ENCODE data around the gene PNPLA2.

The PNPLA2 gene

DNA sequence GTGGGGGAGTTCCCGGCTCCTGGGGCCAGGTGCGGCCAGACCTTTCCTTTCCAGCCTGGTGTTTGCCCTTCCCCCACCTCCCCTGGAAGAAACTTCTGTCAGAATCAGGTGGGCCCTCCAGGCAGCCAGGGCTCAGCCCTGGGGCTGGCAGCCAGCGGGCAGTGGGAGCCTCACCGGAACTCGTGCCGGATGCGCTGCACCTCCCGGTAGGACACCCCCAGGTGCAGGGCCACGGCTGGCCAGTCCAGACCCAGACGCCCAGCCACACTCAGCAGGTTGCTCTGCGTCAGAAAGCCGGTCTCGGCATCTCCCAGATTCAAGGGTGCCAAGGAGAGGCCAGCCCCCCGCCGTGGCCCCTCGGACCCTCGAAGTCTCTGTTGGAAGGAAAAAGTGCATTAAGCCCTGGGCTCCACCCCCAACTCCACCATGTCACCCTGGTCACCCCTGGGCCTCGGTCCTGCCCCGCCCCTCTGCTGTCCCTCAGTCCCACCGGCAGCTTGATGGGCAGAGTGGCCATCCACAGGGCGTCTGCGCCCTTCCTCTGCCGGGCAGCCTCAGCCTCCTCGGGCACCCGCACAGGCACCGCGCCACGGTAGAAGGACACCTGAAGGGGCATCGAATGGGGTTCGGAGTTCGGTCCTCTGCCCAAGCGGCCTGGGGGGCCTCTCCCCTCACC, 18.9 kb upstream of the PNPLA2 start:
- DNase-seq: no peak

DNA sequence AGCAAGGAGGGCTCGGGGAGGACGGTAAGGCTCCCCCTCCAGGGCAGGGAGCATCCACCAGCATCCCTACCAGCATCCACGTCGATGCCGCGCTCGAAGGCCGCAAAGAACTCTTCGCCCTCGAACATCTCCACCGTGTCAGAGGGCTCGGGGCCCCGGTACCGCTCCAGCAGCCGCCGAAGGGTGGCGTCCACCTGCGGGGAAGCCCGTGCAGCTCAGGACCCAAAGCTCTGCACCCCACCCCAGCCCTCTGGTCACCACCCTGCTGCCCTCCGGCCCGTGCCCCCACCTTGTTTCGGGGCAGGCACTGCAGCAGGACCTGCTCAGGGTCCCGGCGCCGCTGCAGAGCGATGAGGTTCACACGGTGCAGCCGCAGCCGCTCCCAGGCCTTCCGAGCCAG, 18.2 kb upstream of the PNPLA2 start:
- no peak for DNase-seq

DNA sequence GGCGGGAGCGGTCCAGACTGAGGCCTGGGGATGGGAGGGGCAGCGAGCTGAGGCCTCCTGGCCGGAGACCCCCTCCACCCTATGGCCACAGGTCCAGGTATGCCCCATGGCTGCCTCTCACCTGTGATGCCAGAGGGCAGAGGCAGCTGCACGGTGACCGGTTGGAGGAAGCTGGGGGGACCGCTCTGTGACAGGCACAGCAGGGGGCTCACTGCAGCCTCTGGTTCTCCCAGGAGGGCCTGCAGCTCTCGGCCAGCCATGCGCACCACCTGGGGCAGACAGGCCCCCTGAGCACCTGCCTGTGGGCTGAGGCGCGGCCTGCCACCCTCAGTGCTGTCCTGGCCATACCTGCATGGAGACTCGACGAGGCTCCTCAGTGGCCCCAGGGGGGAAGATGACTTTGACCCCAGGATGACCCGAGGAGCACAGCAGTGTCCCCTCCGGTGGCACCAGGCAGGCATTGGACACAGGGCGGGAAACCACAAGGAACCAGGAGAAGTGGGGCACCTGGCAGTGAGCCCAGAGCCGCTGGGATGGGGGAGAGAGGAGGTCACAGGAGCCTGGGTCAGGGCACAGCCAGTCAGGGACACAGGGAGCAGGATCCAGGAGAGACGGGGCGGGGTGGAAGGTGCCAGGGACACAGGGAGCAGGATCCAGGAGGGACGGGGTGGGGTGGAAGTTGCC, 17.5 kb upstream of the PNPLA2 start:
- DNase-seq: no peak

DNA sequence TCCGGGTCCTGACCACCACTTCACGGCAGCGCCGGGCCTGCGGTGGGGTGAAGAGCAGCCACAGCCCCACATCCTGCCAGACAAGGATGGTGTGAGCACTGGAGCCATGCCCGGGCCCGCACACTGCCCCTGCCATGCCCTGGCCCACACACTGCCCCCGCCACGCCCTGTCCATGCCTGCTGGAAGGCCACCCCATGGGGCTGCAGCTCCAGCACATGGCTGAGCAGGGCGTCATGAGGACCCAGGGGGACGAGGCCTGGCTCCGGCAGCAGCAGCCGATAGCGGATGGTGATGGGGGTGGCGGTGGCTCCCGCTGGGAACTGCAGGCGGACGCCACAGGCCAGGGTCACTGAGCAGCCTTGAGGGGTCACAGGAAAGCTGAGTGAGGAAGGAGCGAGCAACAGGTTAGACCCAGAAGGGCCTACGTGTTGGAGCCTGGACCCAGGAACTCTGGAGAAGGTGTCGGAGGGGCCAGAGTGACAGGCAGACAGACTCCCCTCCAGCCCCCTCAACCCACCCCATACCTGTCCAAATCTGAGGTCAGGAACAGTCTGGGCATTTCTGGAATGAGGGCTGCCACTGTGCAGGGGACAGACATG, 16.6 kb upstream of the PNPLA2 start:
- DNase-seq: no peak

DNA sequence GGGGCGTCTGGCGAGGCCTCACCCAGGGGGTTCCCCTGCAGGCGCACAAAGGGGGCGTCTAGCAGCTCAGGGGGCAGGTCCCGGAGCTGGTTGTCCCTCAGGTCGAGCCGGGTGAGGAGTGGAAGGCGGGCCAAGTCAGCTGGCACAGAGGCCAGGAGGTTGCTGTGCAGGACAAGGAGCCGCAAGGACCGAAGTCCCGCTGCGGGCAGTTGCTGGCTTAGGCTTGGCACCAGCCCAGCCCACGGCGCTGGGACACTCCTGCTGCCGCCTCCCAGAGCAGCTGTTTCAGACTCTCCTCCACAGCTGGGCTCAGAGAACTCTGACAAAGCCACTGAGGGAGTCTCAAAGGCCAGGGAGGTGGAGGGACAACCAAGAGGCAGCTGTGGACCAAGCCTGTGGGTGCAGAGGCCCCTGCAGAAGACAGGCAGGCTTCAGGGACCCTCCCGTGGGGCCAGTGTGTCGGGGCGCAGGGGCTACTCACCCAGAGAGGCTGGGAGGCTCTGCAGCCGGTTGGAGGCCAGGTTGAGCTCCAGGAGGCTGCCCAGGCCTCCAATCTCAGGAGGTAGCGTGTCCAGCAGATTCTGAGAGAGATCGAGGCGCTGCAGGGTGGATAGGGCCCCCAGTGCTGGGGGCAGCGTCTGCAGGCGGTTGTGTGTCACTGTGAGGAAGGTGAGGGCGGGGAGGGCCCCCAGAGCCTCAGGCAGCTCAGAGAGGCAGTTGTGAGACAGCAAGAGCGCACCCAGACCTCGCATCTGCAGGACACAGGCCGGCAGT, 15.8 kb upstream of the PNPLA2 start:
- DNase-seq: no peak

DNA sequence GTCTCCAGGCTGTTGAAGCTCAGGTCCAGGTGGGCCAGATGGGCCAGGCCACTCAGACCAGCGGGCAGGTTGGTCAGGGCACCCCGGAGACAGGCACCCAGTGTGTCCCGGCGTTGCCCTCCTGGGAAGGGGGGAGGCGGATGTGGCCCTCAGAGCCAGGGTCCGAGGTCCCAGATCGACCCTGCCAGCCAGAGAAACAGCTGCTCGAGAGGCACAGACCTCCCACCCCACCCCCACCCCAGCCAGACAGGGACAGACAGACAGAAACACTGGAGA, 15.3 kb upstream of the PNPLA2 start:
- DNase-seq: no peak

DNA sequence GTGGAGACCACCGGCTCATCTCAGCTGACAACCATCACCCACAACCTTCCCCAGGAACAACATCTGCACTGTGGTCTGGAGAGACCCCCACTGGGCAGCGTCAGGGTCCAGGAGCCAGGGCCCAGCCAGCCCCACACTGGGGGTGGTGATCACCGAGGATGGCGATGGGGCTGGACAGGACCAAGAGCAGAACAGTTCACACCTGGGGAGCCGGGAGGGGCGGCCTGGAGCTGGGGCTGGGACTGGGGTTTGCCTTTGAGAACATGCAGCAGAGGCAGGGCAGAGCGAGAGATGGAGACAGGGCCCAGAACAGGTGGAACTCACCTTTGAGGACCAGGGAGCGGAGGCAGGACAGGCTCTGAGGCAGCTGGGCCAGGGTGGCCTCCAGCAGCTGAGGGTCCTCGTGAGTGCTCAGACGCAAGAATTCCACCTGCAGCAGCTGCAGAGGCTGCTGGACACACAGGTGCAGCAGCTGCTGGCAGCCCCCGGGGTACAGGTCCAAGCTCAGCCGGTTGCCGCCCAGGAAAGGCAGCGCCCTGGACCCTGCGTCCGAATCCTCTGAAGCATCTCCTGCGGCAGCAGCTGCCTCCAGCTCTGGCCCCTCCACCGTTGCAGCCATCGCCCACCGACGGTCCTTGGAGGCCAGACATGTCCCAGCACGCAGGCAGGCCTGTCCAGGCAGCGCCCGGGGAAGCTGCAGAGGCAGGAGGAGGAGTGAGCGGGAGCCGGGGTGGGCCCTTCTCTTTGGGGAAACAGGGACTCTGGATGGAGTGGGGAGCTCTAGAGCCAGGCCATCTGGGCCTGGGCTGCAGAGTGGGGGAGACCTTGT, 14.7 kb upstream of the PNPLA2 start:
- DNase-seq: no peak

DNA sequence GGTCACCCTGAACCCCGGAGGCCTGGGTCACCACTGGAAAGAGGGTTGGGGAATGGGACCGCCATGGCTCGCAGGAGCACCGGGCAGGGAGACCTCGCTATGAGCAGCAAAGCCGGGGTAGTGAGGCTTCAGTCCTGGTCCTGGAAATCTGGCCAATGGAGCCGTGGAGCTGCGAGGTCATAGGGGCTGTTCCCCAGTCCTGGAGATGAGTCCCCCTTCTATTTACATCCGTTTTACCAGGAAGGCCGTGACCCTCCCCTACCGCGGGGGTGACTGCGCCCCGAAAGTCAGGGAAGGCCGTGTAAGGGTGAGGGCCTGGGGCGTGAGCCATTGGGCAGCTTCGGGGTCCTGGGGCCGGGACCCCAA, 14.1 kb upstream of the PNPLA2 start:
- DNase-seq: no peak

DNA sequence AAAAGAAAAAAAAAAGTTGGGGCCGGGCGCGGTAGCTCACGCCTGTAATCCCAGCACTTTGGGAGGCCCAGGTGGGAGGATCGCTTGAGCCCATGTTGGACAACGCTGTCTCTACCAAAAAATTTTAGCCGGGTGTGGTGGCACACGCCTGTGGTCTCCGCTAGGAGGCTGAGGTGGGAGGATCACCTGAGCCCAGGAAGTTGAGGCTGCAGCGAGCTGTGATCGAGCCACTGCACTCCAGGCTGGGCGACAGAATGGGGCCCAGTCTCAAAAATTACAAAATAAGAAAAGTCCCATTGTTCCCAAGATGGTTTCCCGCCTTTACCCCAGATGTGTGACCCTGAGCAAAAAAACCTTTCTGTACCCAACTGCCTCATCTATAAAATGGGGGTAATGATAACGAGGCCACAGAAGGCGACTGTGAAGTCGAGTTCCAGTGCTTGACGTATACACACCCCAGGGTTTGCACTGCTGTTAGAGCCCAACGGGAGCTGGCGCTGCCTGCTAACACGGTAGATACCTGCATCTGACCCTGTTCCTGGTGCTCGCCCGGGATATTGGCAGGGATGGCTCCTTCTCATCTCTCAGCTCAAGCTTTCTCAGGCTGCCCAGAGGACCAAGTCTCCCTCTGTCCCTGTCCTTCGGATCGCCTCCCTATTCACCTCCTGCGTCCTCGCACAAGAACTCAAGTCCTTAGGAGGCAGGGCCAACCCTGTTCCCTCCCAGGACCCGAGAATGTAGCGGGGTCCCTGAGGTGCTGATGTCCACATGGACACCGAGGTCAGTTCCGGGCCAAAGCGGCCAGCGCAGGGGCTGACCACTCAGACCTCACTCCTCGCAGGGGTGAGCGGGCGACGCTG, 10.1 kb upstream of the PNPLA2 start:
- no peak for DNase-seq

DNA sequence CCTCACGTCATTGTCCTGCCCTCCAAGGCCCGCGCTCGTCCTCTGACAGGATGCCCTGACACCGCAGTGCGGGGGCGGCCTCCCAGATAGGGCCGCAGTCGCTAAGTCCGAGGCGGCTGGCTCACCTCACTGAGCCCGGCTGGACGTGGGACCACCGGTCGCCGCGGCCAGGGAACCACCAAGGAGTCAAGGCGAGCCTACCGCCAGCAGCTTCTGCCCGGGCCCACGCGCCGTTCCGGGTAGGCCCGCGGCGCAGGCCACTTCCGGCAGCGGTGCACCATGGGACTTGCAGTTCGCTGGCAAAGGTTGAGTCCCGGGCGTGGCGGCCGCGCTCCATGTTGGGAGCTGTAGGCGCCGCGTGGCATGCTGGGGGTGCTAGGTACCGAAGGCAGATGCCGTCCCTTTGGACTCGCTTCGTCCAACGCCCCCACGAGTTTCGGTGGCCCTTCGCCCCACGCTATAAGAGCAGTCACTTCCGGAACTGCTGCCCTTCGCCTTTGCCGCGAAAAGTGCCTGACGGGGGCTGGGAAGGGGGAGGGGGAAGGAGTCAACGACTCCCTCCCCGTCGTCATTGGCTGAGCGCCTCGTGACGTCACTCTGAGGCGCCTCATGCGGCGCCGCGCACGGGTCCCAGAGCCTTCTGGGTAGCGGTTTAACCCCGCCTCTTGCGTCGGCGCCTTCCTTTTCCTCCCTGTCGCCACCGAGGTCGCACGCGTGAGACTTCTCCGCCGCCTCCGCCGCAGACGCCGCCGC, 9.3 kb upstream of the PNPLA2 start, which contains the start of gene RPLP2:
RPLP2 (plus strand) TSS at position 681 of the 753 bp plus-strand sequence. CDS start 268 bp downstream, outside the sequence.
- peak; percentile 96 for DNase-seq

DNA sequence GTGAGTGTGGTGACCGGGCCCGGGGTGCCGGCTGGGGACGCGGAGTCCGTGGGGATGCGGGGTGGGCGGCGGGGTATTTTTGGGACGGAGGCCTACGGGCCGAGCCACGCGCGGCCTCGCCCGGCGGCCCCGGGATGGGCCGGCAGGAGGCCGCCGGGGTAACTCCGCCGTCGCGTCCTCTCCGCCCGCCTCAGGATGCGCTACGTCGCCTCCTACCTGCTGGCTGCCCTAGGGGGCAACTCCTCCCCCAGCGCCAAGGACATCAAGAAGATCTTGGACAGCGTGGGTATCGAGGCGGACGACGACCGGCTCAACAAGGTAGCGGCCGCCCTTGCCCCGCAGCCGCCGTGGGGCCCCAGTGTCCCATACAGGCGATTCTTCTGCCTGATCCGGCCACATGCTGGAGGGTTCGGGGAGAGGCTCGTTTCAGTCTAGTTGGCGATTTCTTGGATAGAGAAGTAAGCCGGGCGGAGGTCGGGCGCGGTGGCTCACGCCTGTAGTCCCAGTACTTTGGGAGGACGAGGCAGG, 8.6 kb upstream of the PNPLA2 start:
- no peak for DNase-seq

DNA sequence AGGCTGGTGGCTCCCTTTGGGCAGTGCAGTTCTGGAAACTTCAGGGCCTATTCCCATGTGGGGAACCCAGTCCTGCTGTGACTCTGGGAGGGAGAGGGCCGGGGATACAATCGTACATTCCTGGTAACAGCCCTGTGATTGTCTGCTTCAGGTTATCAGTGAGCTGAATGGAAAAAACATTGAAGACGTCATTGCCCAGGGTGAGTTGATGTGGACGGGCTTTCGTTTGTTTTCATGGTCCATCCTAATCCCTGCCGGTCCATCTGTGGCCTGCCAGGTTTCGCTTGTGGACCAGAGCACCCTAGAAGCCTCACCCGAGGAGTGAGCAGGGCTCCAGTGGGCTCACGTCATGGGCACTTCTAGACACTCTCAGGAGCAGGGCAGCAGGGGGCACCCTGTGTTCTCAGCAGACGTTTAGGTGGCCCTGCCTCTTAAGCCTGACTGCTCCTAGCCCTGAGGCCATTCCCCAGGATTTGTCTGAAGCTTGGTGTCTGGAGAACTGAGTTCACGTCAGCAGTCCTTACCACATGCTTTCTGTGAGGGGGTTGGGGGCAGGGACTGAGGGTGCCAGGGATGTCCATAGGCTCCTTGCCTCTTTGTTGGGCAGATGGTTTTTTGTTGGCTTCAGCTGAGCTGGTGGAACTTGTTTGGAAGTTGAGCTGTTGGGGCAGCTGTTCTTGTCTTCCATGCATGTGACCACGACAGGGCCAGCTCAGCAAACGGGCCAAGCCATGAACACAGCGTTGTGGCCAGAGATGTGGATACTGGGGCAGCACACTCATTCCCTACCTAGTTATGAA, 7.1 kb upstream of the PNPLA2 start:
- DNase-seq: no peak

DNA sequence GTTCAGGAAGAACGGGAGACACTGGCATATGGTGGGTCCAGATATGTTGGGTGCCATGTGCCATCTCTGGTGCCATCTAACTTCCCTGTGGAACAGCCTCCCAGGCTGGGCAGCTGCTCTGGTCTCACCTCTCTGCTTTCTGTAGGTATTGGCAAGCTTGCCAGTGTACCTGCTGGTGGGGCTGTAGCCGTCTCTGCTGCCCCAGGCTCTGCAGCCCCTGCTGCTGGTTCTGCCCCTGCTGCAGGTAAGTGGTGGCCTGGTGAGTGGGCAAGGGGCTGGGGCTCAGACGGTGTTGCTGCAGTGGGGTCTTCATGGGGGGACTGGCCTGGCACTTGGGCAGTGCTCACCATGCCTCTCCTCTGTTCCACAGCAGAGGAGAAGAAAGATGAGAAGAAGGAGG, 6.3 kb upstream of the PNPLA2 start:
- no peak for DNase-seq

DNA sequence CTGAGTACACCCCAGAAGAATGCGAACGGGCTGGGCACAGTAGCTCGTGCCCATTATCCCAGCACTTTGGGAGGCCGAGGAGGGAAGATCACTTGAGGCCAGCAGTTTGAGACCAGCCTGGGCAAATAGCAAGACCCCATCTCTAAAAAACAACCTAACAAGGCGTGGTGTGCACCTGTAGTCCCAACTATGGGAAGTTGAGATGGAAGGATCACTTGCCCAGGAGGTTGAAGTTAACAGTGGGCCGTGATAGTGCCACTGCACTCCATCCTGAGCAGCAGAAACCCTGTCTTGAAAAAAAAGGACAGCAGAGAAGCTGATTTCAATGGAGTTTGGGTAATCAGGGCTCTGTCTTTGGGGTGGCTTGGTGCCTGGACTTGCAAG, 5.7 kb upstream of the PNPLA2 start:
- DNase-seq: no peak

DNA sequence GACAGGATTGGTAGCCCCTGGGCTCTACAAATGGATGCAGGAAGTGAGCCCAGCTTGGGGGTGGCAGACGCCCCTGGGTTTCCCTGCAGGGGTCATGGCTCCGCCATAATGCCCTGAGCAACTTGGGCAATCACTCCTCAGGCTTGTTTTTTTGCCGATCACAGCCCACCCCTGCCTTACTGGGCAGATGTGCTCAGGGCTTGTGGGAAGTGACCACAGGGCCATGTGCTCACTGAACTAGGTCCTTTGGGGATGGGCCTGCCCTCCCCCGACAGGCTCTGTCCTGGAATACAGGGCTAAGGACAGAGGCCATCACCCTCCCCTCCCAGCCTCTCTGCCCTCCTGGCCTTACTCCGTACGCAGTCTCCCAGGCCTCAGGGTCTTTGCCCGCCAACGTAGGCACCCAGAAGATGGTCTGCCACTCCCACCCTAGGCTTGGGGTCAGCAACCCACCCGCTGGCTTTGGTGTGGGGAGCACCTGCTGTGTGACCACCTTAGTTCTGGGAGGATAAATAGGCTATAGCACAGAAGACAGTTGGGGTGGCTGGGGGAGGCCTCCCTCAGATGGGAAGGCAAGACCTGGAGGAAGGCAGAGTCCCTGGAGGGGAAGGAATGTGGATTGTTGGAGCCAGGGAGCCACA, 5.1 kb upstream of the PNPLA2 start:
- no peak for DNase-seq

DNA sequence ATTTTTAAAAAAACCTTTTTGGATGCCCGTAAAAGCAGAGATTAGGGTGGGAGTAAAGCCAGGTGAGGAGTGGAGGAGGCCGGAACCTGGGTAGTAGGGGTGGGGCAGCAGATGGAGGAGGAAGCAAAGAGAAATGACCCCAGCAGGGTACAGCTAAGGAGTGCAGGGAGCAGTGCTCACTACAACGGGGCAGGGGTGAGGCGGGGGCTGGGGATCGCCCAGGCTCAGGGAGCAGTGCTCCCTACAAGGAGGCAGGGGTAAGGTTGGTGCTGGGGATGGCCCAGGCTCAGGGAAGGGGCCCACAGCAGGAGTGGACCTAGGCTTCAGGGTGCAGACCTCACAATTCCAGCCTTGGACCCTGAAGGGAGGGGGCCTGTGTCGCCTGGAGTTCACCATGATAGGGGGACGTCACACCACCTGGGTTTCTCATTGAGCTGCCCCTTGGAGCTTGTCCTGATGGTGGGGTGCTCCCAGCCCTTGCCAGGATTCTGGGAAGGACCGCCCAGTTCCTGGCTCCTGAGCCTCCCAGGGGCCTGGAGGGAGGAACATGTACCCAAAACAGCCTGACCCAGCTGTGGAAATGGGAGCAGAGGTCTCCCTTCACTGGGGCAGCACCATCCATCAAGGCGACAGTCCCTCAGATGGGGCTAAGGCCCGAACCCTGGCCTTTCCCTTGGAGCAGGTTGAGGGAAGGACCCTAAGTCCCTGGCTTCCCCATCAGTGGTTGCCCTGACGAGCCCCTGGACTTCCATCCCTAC, 2.9 kb upstream of the PNPLA2 start:
- DNase-seq: no peak

DNA sequence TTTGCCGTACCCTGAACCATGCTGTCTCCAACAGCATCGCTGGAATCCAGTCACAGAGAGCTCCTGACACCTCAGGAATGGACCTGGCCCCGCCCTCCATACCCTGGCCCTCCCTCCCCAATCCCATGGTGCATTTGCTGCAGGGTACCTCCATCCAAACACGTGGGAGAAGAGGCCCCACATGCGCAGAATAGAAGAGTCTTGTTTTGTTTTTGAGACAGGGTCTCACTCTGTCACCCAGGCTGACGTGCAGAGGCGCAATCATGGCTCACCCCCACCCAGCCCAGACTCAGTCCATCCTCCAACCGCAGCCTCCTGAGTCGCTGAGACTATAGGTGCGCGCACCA, 2.3 kb upstream of the PNPLA2 start:
- DNase-seq: no peak

DNA sequence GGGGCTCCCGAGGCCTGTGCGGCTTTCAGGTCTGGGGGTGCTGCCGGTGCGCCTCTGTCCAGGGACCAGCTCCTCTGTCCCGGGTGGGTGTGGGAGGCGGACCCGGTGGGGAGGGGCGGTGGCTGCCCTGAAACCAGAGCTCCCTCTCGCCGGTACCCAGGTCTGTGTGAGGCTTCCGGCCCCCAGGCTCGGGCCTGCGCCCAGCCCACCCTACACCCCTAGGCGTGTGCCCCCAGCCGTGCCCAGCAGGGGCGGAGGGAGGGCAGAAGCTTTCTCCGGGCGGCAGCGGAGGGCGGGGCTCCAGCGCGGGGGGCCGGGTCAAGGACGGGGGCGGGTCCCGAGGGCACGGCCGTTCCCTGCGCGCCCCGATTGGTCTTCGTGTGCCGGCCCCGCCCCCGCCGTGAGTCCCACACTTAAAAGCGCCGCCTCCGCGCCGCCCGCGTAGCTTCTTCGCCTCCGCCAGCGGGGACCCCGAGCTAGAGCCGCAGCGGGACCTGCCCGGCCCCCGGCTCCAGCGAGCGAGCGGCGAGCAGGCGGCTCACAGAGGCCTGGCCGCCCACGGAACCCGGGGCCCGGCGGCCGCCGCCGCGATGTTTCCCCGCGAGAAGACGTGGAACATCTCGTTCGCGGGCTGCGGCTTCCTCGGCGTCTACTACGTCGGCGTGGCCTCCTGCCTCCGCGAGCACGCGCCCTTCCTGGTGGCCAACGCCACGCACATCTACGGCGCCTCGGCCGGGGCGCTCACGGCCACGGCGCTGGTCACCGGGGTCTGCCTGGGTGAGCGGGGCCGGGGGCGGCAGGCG, 616 bp downstream of the PNPLA2 start:
- peak; percentile 86 for DNase-seq

Data from fibroblast of upper back skin (primary cell).